GM20431 (cell line): ENCODE data around the gene SNX15.

Experiments used
- in situ Hi-C: fragments of 300-500 bp; cut with MseI, MboI; formaldehyde crosslinking; loops from one replicate; pipeline ENCODE4 v1.15.0; 2020; ENCODE audit warnings: low sequenced_read_pairs; ENCODE audit not compliant: unreplicated experiment

The SNX15 gene

GRCh38 chr11:65053827-65054508 is 26.7 kb downstream of the SNX15 start:
- in situ Hi-C loops, result no loop called here

DNA sequence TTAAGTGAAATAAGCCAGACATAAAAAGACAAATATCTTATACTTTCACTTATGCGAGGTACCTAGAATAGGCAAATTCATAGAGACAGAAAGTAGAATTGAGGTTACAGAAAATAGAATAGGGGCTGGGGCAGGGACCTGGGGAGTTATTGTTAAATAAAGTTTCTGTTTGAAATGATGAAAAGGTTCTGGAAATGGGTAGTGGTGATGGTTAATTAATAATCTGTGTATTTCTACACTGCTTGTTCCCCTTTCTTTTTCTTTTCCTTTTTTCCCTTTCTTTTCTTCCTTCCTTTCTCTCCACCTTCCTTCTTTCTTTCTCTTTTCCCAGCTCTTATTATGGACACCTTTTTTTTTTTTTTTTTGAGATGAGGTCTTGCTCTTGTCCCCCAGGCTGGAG is 28.3 kb downstream of the SNX15 start:
- in situ Hi-C loops, result no loop called here

DNA sequence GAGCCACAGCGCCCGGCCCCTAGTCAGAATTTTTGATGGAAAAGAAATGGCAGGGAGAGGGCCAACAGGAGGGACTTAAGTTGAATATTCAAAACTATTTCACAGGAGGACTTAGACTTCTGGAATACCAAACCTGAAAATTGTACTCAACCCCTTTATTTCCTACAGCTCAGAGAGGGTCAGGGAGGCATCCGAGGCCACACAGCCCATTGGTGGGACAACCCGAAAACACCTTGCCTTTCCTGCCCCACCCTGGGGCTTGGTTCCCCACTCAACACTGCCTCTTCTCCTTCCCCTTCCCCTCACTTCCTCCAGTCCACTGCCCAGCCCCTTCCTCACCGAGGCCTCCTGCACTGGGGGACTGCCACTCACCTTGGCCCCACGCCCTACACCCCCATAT is 29.8 kb downstream of the SNX15 start:
- in situ Hi-C loops, result no loop called here

- in situ Hi-C loops, result no loop called here
Measured at GRCh38 chr11:65057526-65057925, 30.3 kb downstream of the SNX15 start.

GRCh38 chr11:65058012-65058411 is 30.8 kb downstream of the SNX15 start:
- in situ Hi-C loops, result no loop called here

DNA sequence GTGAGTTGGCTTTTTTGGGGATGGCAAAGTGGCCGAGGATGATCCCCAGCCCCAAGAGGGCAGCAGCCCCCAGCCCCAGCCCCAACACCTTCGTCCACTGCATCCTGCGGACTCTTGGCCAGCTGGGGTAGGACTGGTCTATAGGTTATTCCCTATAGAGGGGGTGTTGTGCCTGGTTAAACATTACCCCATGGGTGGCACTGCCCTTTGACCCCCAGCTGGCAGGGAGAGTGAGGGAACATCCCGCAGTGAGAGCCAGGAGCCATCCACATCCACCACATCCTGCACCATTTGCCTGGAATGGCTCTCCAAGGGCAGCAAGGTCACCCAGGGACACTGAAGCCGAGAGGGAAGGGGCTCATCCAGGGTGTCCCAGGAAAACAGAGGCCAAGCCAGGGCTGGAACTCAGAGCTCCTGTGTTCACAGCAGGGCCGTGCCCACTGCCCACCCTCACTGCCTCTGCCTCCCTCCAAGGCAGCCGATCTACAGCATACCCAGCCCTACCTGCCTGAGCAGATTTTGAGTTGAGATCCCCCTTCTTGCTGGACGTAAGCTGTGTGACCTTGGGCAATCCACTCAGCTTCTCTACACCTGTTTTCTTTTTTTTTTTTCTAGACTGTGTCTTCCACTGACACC is 31.3 kb downstream of the SNX15 start, which contains the start of gene NAALADL1:
Gene NAALADL1 (minus strand): TSS at position 135 of the 636 bp plus-strand sequence. CDS start 32 bp downstream, at position 103.
- in situ Hi-C loops, result no loop called here

GRCh38 chr11:65059523-65059922 is 32.3 kb downstream of the SNX15 start:
- in situ Hi-C loops, result no loop called here

DNA sequence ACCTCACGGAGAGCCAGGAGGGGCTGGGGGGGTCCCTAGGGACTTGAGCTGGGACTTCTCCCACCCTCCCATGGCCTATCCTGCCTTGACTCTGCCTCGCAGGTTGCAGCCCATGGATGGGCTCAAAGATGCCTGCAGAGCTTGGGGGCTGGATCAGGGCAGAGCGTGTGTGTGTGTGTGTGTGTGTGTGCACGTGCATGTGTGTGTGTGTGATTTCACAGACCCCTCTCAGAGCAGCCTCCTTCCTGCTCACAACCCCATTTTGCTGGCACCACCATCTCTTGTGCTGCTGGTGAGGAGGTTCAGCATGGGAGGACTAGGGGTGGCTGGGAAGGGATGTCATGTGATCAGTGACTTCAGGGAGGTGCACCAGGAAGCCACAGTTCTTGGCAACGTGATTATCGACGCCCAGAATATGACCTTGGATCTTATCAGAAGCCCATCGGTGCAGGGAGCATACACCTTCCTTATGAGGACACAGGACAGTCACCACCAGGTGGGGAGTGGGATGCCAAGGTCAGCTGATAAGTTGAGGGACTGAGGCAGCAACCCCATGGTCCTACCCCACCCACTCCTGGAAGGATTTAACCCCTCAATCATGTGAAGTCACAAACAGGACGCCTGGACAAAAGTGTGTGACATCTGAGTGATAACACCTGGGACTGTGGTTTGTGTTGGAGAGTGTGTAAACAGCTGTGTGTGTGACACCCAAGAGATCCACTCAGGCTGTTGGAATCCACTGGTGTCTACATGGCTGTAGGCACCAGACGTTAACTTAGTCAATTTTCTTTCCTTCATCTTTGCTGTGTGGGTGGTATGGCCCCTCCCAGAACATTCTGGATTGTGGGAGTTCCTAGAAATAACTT is 33.0 kb downstream of the SNX15 start:
- in situ Hi-C loops, result no loop called here

DNA sequence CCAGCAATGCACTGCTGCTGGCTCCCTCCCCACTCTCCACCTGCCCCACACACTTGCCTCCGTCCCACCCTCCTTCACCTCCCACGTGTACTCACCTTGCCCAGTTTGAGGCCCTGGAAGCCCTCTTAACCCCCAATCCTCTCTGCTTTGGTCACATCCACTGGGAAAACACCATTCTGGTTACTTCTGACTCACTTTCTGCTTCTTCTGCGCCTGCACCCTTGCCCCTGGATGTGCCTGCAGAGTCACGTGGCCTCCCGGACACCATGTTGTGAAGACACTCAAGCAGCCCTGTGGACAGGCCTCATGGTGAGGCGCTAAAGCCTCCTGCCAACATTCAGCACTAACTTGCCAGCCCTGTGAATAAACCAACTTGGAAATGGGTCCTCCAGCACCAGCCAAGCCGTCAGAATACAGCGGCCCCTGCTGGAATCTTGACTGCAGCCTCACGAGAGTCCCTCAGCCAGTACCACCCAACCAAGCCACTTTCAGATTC is 33.7 kb downstream of the SNX15 start:
- in situ Hi-C loops, result no loop called here

DNA sequence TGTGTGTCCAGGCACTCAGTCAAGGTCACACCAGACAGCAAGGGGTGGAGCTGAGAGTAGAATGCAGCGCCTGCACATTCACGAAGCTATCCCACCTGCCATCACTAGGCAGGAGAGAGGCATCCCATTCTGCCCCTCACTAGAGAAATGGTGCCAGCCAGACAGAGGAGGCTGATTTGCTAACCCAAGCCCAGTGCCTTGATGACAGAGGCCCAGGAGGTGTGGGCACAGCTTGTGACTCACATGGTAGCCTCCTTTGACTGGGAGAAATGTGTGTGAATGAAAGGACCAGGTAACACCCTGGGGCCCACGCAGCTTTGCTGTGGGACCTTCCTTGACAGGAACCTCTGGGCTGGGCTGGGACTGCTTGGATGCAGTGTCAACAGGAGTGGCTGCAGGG is 36.3 kb downstream of the SNX15 start:
- in situ Hi-C loops, result no loop called here

- in situ Hi-C loops, result no loop called here
Measured at GRCh38 chr11:65064847-65065240, 37.6 kb downstream of the SNX15 start.

- in situ Hi-C loops, result no loop called here
Measured at GRCh38 chr11:65065851-65066250, 38.6 kb downstream of the SNX15 start.

DNA sequence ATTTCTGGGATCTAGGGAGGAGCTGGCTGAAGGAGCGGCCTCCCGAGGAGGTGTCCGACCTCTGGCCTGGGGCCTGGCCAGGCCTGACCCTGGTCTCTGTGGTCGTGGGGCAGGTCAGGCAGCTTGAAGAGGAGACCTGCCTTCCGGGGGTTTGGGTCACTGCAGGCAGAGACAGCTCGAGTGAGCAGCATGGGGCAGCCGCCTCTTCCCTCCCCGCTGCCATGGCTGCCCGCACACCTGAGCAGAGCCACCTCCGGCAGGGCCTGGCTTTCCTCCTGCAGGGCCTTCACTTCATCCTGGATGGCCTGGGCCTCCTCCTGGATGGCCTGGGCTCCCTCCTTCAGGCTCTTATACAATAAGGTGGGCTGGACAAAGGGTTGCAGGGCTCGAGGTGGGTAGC is 39.1 kb downstream of the SNX15 start:
- in situ Hi-C loops, result no loop called here

DNA sequence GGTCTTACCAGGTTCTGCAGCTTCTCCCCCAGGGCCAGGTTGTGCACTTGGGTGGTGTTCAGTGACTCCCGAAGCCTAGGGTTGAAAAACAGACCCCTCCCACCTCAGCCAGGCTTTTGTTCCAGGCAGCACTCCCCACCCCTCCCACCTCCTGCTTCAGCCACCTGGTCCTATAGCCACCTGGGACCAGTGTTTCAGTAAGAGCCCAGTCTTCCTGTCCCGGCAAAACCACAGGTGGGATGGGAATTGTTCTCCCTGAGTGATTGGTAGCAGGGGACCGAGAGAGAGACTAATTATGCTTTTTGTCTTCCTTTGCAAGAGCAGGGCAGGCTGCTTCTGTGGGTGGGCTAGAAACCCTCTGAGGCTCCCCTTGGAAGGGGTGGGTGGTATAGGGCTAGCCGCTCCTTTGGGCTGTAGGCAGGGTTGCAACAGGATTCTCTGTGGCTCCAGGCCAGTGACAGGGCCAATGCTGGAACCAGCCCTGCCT is 39.6 kb downstream of the SNX15 start:
- in situ Hi-C loops, result no loop called here

DNA sequence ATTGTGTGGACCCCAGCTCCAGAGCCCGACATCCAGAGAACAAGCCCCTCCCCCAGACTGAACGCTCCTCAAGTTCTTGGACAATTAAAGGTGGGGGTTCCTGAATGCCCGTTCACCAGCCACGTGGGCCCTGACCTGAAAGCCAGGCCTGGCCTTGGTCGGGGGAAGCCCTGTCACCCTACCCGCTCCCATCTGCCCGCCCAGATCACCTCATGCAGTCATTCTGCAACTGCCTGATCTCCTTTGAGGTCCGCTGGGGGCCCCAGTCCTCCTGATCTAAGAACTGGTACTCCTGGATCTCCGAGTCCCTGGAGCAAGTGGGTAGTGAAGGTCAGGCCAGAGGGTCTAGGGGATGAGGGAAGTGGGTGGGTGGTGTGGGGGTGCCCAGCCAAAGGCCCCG is 40.2 kb downstream of the SNX15 start:
- in situ Hi-C loops, result no loop called here

GRCh38 chr11:65069217-65069616 is 42.0 kb downstream of the SNX15 start:
- in situ Hi-C loops, result no loop called here

GRCh38 chr11:65071907-65072630 is 44.8 kb downstream of the SNX15 start:
- in situ Hi-C loops, result no loop called here

GRCh38 chr11:65072631-65072966 is 45.4 kb downstream of the SNX15 start:
- in situ Hi-C loops, result no loop called here

GRCh38 chr11:65077451-65077850 is 50.2 kb downstream of the SNX15 start:
- in situ Hi-C loops, result no loop called here

GRCh38 chr11:65078151-65078550 is 50.9 kb downstream of the SNX15 start:
- in situ Hi-C loops, result no loop called here
